GM23338 (cell line): ENCODE results near the gene NTPCR.

Experiments used
- EZH2 ChIP-seq: fragments of 200-600 bp; sonication (generic); IDR thresholded peaks from one replicate; pipeline ENCODE4 v1.8.0; 2017; ENCODE audit warnings: antibody characterized with exemption, mild to moderate bottlenecking, low read depth; ENCODE audit not compliant: unreplicated experiment
- JUNB ChIP-seq: IDR thresholded peaks from one replicate; pipeline ENCODE4 v1.6.1; 2016; ENCODE audit warnings: antibody characterized with exemption; ENCODE audit not compliant: unreplicated experiment
- NANOG ChIP-seq: IDR thresholded peaks from 2 replicates; pipeline ENCODE4 v1.6.1; 2016; ENCODE audit warnings: antibody characterized with exemption, borderline replicate concordance
- POLR2AphosphoS5 ChIP-seq: IDR thresholded peaks from 2 replicates; pipeline ENCODE4 v1.6.1; 2016; ENCODE audit warnings: antibody characterized with exemption, low read depth
- STAT1 ChIP-seq: IDR thresholded peaks from one replicate; pipeline ENCODE4 v1.6.1; 2016; ENCODE audit warnings: antibody characterized with exemption; ENCODE audit not compliant: unreplicated experiment
- TF ChIP-seq, protein P1 (sequence below), 2 experiments: fragments of 200-600 bp in 1 of 2; sonication (generic) in 1 of 2; conservative IDR thresholded peaks; 2 replicates each; pipeline versions ENCODE4 v1.5.1 to v1.6.1; 2016 to 2017; ENCODE audit warnings: antibody characterized with exemption in 2 of 2, low read depth in 2 of 2, mild to moderate bottlenecking in 2 of 2, moderate library complexity in 1 of 2
- TF ChIP-seq, protein P2 (sequence below): IDR thresholded peaks from 2 replicates; pipeline ENCODE4 v1.6.1; 2016; ENCODE audit warnings: antibody characterized with exemption
- TF ChIP-seq, protein P3 (sequence below): IDR thresholded peaks from one replicate; pipeline ENCODE4 v1.6.1; 2018; ENCODE audit warnings: antibody characterized with exemption; ENCODE audit not compliant: unreplicated experiment

DNA sequence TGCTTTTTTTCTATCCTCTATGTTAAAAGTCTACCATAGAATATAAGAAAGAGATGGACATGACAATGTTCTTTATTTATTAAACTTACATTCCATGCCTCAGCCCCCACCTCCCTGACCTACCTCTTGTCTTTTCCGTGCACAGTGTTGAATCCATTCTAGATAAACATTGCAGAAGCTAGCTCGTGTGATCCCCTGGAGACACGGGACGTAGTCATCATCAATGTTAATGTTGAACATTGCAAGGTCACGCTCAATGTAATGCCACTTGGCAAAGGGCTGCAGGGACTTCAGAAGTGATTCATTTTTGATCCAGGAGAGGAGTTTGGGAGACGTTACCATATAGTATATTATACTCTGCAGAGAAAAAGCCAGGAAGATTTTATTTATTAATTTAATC is 66.4 kb downstream of the NTPCR start:
- TF ChIP-seq POLR2AphosphoS5 (no peak), STAT1 (no peak), NANOG (no peak), JUNB (no peak), EZH2 (no peak)
- TF ChIP-seq, protein P1, sequence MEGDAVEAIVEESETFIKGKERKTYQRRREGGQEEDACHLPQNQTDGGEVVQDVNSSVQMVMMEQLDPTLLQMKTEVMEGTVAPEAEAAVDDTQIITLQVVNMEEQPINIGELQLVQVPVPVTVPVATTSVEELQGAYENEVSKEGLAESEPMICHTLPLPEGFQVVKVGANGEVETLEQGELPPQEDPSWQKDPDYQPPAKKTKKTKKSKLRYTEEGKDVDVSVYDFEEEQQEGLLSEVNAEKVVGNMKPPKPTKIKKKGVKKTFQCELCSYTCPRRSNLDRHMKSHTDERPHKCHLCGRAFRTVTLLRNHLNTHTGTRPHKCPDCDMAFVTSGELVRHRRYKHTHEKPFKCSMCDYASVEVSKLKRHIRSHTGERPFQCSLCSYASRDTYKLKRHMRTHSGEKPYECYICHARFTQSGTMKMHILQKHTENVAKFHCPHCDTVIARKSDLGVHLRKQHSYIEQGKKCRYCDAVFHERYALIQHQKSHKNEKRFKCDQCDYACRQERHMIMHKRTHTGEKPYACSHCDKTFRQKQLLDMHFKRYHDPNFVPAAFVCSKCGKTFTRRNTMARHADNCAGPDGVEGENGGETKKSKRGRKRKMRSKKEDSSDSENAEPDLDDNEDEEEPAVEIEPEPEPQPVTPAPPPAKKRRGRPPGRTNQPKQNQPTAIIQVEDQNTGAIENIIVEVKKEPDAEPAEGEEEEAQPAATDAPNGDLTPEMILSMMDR (conservative IDR thresholded peaks at IDR 0.05; ENCODE audit: low read depth in 2 of 2): no peak
- TF ChIP-seq, protein P2, sequence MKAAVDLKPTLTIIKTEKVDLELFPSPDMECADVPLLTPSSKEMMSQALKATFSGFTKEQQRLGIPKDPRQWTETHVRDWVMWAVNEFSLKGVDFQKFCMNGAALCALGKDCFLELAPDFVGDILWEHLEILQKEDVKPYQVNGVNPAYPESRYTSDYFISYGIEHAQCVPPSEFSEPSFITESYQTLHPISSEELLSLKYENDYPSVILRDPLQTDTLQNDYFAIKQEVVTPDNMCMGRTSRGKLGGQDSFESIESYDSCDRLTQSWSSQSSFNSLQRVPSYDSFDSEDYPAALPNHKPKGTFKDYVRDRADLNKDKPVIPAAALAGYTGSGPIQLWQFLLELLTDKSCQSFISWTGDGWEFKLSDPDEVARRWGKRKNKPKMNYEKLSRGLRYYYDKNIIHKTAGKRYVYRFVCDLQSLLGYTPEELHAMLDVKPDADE: no peak
- TF ChIP-seq, protein P3, sequence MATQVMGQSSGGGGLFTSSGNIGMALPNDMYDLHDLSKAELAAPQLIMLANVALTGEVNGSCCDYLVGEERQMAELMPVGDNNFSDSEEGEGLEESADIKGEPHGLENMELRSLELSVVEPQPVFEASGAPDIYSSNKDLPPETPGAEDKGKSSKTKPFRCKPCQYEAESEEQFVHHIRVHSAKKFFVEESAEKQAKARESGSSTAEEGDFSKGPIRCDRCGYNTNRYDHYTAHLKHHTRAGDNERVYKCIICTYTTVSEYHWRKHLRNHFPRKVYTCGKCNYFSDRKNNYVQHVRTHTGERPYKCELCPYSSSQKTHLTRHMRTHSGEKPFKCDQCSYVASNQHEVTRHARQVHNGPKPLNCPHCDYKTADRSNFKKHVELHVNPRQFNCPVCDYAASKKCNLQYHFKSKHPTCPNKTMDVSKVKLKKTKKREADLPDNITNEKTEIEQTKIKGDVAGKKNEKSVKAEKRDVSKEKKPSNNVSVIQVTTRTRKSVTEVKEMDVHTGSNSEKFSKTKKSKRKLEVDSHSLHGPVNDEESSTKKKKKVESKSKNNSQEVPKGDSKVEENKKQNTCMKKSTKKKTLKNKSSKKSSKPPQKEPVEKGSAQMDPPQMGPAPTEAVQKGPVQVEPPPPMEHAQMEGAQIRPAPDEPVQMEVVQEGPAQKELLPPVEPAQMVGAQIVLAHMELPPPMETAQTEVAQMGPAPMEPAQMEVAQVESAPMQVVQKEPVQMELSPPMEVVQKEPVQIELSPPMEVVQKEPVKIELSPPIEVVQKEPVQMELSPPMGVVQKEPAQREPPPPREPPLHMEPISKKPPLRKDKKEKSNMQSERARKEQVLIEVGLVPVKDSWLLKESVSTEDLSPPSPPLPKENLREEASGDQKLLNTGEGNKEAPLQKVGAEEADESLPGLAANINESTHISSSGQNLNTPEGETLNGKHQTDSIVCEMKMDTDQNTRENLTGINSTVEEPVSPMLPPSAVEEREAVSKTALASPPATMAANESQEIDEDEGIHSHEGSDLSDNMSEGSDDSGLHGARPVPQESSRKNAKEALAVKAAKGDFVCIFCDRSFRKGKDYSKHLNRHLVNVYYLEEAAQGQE: no peak
